OCI-LY3 (cell line): ENCODE results near the gene TUBGCP3.

Experiments used
- H2AFZ ChIP-seq: fragments of 200-600, 300-600 bp; shearing (Covaris generic); 2 replicates; pipeline ENCODE4 v1.6.0; 2014; ENCODE audit warnings: antibody characterized with exemption, low read depth, low read length
- H3K27ac ChIP-seq: fragments of 200-600, 300-600 bp; sonication (generic); 2 replicates; pipeline ENCODE4 v1.5.1; 2014; ENCODE audit warnings: mild to moderate bottlenecking, low read length, moderate library complexity, mixed read lengths
- H3K27me3 ChIP-seq: fragments of 200-600, 300-600 bp; sonication (generic); 2 replicates; pipeline ENCODE4 v1.6.1; 2014; ENCODE audit warnings: low read depth, low read length, mixed read lengths
- H3K36me3 ChIP-seq: fragments of 200-600, 300-600 bp; sonication (generic); replicated peaks from 2 replicates; pipeline ENCODE3; 2014; ENCODE audit warnings: low read depth, low read length, mixed read lengths
- H3K4me1 ChIP-seq: fragments of 300-600, 200-600 bp; sonication (generic); 2 replicates; pipeline ENCODE4 v1.6.1; 2014; ENCODE audit warnings: low read length, mixed read lengths
- H3K4me2 ChIP-seq: fragments of 200-600, 300-600 bp; sonication (generic); 2 replicates; pipeline ENCODE4 v1.6.1; 2014; ENCODE audit warnings: low read length, mixed read lengths
- H3K4me3 ChIP-seq: fragments of 300-600, 200-600 bp; sonication (generic); 2 replicates; pipeline ENCODE4 v1.5.1; 2014; ENCODE audit warnings: antibody characterized with exemption, mild to moderate bottlenecking, low read length, moderate library complexity
- H3K79me2 ChIP-seq: fragments of 300-600, 200-600 bp; shearing (Covaris generic); 2 replicates; pipeline ENCODE4 v1.6.1; 2014; ENCODE audit warnings: mild to moderate bottlenecking, low read length, mixed read lengths
- H3K9ac ChIP-seq: fragments of 300-600, 200-600 bp; shearing (Covaris generic); 2 replicates; pipeline ENCODE4 v1.6.0; 2014; ENCODE audit warnings: mild to moderate bottlenecking, low read length, moderate library complexity
- H3K9me3 ChIP-seq: fragments of 200-600, 300-600 bp; shearing (Covaris generic); 2 replicates; pipeline ENCODE4 v1.6.1; 2014; ENCODE audit warnings: low read length, mixed read lengths; ENCODE audit not compliant: insufficient read depth
- H4K20me1 ChIP-seq: fragments of 200-600, 300-600 bp; sonication (generic); 2 replicates; pipeline ENCODE4 v1.6.1; 2016; ENCODE audit warnings: low read length, mixed read lengths; ENCODE audit not compliant: insufficient read depth
- CTCF ChIP-seq: fragments of 200-600, 300-600 bp; sonication (generic); IDR thresholded peaks from 2 replicates; pipeline ENCODE4 v1.5.1; 2014; ENCODE audit warnings: antibody characterized with exemption, low read length, low read depth
- EZH2phosphoT487 ChIP-seq: fragments of 200-600 bp; shearing (Covaris generic); IDR thresholded peaks from 2 replicates; pipeline ENCODE4 v1.6.1; 2018; ENCODE audit warnings: antibody characterized with exemption, mixed run types, low read depth

Gene TUBGCP3

GRCh38 chr13:112586334-112586960 lies 1.5 kb downstream of the TUBGCP3 start:
- H3K27ac ChIP-seq = no peak overlapping the region

GRCh38 chr13:112583592-112584277 lies 4.2 kb downstream of the TUBGCP3 start:
- Histone ChIP-seq H3K4me2 (peak overlapping the region; percentile 79), H2AFZ (no peak overlapping the region), H3K27ac (peak overlapping the region; percentile 79), H3K36me3 (peaks cover 20% of the 10 kb centered on the region), H3K4me1 (peaks cover 37% of the 10 kb centered on the region), H3K9me3 (no peaks in the 10 kb centered on the region), H4K20me1 (peaks cover 49% of the 10 kb centered on the region), H3K27me3 (no peaks in the 10 kb centered on the region), H3K79me2 (peaks cover 100% of the 10 kb centered on the region), H3K4me3 (peak overlapping the region; percentile 59), H3K9ac (peak overlapping the region; percentile 52)
- TF ChIP-seq EZH2phosphoT487 = no peak

More at GRCh38 chr13:112586334-112586960, 1.5 kb downstream of the TUBGCP3 start:
- Histone ChIP-seq H3K36me3 (peaks cover 12% of the 10 kb centered on the region), H3K4me1 (peaks cover 39% of the 10 kb centered on the region), H3K9me3 (no peaks in the 10 kb centered on the region), H3K9ac (peak overlapping the region; percentile 99), H3K4me3 (peak overlapping the region; percentile 91), H3K4me2 (peak overlapping the region; percentile 87), H2AFZ (no peak overlapping the region), H3K27me3 (no peaks in the 10 kb centered on the region), H4K20me1 (peaks cover 30% of the 10 kb centered on the region), H3K79me2 (peaks cover 76% of the 10 kb centered on the region)
- no peak for TF ChIP-seq CTCF
- no peak for TF ChIP-seq EZH2phosphoT487

DNA sequence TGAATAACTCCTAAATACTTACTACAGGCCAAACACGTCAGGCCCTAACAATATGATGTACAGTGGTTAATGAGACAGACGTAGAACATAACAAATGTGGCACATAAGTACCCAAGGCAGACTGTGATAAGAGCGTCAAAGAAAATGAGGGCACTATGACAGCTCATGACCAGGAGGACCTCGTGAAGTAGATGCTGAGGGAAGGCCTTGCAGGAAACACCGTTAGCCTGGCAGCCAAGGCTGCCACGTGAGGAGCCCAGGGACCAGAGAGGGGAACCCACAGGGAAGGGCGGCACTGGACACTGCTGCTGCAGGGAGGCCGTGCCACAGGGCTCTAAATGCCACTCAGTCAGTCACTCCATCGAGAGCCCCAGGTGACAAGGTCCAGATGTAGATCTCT lies 5.7 kb downstream of the TUBGCP3 start:
- Histone ChIP-seq H3K4me2 (no peak overlapping the region), H4K20me1 (peaks cover 60% of the 10 kb centered on the region), H2AFZ (no peak overlapping the region), H3K36me3 (peaks cover 22% of the 10 kb centered on the region), H3K9me3 (no peaks in the 10 kb centered on the region), H3K9ac (no peak overlapping the region), H3K4me3 (no peak overlapping the region), H3K4me1 (peaks cover 32% of the 10 kb centered on the region), H3K79me2 (peaks cover 99% of the 10 kb centered on the region), H3K27me3 (no peaks in the 10 kb centered on the region), H3K27ac (no peak overlapping the region)
- TF ChIP-seq EZH2phosphoT487 (no peak), CTCF (no peak)

GRCh38 chr13:112580912-112581311 lies 7.0 kb downstream of the TUBGCP3 start:
- peaks cover 74% of the 10 kb centered on the region for H4K20me1 ChIP-seq
- no peaks in the 10 kb centered on the region for H3K9me3 ChIP-seq
- H3K4me1 ChIP-seq = peaks cover 22% of the 10 kb centered on the region
- H2AFZ ChIP-seq = no peak overlapping the region
- TF ChIP-seq CTCF = no peak
- TF ChIP-seq EZH2phosphoT487 = no peak
- no peak overlapping the region for H3K4me3 ChIP-seq
- H3K36me3 ChIP-seq = peaks cover 26% of the 10 kb centered on the region
- H3K79me2 ChIP-seq = peaks cover 99% of the 10 kb centered on the region
- H3K27ac ChIP-seq = no peak overlapping the region
- H3K4me2 ChIP-seq = no peak overlapping the region
- H3K27me3 ChIP-seq = no peaks in the 10 kb centered on the region
- H3K9ac ChIP-seq = no peak overlapping the region
